GM18520 (cell line): ENCODE results near the gene GJB1.

Source experiments
- ATAC-seq: cut with Tn5 transposase; IDR thresholded peaks from one replicate; pipeline ENCODE4 v1.9.1; 2021; ENCODE audit not compliant: unreplicated experiment

Gene GJB1

DNA sequence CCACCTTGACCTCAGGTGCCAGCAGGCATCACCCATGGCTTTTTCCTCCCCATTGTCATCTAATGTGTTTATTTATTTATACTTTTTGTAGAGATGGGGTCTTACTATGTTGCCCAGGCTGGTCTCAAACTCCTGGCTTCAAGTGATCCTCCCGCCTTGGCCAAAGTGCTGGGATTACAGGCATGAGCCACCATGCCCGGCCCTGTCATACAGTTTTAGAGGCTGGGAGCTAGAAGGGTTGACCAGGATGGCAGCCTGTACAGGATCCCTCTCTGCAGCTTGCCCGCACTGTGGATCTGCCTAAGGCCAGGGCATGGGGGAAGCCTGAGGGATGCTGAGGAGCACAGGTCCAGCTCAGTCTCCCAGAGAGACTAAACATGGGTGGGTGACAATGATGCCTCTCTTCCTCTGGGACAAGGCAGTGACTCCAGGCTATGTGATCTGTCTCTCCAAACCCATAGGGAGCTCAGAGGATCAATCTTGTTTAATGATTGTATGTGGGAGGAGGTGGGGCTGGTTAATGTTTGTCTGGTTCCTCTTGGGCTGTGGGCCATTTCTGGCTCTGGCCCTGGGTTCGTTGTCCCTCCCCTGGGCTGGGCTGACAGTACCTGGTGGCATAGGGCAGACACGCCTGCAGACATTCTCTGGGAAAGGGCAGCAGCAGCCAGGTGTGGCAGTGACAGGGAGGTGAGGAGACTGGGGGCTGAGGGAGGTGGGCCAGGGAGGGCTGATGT is 8.3 kb upstream of the GJB1 start:
- no peak for ATAC-seq

- ATAC-seq = no peak
Measured at GRCh38 chrX:71215338-71215912, 7.6 kb upstream of the GJB1 start.

GRCh38 chrX:71216485-71216884 is 6.5 kb upstream of the GJB1 start:
- ATAC-seq = no peak

- no peak for ATAC-seq
Measured at GRCh38 chrX:71217298-71217697, 5.7 kb upstream of the GJB1 start.

- no peak for ATAC-seq
Measured at GRCh38 chrX:71221145-71221544, 1.9 kb upstream of the GJB1 start.

DNA sequence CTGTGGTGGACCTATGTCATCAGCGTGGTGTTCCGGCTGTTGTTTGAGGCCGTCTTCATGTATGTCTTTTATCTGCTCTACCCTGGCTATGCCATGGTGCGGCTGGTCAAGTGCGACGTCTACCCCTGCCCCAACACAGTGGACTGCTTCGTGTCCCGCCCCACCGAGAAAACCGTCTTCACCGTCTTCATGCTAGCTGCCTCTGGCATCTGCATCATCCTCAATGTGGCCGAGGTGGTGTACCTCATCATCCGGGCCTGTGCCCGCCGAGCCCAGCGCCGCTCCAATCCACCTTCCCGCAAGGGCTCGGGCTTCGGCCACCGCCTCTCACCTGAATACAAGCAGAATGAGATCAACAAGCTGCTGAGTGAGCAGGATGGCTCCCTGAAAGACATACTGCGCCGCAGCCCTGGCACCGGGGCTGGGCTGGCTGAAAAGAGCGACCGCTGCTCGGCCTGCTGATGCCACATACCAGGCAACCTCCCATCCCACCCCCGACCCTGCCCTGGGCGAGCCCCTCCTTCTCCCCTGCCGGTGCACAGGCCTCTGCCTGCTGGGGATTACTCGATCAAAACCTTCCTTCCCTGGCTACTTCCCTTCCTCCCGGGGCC is 1.2 kb downstream of the GJB1 start:
- ATAC-seq = no peak

DNA sequence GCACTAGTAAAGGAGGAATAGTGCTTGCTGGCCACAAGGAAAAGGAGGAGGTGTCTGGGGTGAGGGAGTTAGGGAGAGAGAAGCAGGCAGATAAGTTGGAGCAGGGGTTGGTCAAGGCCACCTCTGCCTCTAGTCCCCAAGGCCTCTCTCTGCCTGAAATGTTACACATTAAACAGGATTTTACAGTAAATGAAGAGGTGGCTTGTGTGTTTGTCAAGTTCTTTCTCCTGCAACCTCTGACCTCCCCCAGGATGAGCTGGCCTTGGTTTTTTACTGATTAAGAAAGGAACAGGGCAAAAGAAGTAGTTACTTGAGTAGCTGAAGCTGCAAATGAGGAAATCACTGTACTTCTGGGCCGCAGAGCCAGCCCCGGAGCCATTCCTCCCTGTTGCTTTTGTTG is 2.0 kb downstream of the GJB1 start:
- no peak for ATAC-seq

DNA sequence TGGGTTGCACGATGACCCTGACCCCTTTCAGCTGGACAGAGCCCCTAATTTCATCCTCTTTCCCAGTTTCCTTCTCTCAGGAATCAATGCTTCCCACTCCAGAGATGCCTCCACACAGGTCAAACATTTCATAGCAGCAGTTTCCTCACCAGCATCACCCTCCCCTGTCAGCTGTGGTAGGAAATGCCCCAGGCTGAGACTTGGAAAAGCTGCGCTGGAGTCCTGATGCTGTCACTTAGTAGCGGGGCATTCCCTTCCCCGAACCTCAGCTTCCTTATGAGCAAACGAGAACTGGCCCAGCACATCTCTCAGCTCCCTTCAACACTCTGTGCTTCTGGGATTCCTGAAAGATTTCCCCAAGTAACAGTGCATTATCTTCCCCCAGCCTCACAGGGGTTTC is 2.7 kb downstream of the GJB1 start:
- ATAC-seq = no peak

GRCh38 chrX:71227370-71228062 is 4.5 kb downstream of the GJB1 start:
- ATAC-seq = no peak

DNA sequence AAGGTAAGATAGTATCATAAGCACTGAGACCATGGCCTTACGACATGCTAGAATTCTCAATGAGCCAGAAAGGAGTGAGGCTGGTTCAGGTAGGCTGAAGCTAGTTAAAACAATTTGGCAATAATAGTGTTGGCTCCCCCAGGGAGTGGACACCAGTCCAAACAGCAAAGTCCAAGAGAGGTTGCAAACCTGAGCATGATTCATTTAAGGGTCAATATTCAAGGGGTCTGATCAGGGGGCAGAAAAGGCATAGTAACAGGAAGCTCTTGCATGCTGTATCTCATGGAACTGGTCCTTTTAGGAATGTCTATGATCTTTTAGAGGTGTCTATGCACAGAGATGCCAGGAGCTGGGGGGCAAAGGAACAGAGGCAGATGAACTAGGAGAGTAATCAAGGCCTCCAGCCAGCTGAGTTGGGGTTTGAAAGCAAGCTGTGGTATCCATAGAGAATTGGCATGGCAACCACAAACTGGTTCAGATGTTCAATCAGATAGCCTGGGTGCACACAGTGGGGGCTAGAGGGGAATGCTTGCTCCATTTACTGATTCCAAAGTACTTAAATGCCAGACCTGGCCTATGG is 5.1 kb downstream of the GJB1 start:
- ATAC-seq = no peak

- ATAC-seq = no peak
Measured at GRCh38 chrX:71235482-71235881, 12.5 kb downstream of the GJB1 start.

- no peak for ATAC-seq
Measured at GRCh38 chrX:71236836-71237235, 13.8 kb downstream of the GJB1 start.

DNA sequence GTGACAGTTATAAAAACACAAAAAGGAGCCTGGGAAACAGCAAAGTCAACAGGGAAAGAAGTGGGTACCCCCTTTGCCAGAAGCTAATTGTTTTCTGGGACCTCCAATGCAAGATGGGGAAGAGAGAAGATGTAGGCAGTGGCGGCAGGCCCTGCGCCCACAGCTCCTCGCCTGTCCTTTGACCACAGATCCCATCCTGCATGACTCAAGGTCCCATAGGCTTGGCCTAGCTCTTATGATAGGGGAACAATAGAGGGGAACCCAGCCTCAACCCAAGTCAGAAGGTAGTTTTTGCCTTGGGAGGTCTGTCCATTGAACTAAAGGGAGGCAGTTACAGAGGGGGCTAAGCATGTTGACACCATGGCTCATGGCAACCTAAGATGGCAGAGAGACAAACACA is 16.8 kb downstream of the GJB1 start:
- ATAC-seq = no peak

GRCh38 chrX:71241301-71241700 is 18.3 kb downstream of the GJB1 start:
- ATAC-seq = no peak

GRCh38 chrX:71244359-71245128 is 21.5 kb downstream of the GJB1 start:
- ATAC-seq = no peak

- ATAC-seq = no peak
Measured at GRCh38 chrX:71245159-71245558, 22.1 kb downstream of the GJB1 start.

DNA sequence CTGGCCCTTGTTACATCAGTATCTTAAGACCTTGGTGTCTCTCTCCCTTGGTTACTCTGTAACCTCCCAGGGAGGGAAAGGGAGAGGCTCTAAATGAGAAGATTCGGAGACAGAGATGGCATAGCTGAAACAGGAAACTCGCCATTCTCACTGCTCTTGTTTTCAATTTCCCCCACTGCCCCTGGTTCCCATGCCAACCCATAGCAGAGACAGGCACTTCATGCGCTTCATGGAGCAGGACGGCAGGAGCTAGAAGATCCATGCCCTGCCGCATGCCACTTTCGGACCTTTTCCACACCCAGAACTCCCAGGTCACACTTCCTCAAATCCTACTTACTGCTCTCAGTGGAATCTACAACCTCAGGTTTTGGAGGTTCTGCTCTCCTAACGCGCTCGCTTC is 27.8 kb downstream of the GJB1 start:
- ATAC-seq = no peak

- ATAC-seq = no peak
Measured at GRCh38 chrX:71251466-71251973, 28.5 kb downstream of the GJB1 start.

GRCh38 chrX:71252221-71252620 is 29.2 kb downstream of the GJB1 start:
- no peak for ATAC-seq

DNA sequence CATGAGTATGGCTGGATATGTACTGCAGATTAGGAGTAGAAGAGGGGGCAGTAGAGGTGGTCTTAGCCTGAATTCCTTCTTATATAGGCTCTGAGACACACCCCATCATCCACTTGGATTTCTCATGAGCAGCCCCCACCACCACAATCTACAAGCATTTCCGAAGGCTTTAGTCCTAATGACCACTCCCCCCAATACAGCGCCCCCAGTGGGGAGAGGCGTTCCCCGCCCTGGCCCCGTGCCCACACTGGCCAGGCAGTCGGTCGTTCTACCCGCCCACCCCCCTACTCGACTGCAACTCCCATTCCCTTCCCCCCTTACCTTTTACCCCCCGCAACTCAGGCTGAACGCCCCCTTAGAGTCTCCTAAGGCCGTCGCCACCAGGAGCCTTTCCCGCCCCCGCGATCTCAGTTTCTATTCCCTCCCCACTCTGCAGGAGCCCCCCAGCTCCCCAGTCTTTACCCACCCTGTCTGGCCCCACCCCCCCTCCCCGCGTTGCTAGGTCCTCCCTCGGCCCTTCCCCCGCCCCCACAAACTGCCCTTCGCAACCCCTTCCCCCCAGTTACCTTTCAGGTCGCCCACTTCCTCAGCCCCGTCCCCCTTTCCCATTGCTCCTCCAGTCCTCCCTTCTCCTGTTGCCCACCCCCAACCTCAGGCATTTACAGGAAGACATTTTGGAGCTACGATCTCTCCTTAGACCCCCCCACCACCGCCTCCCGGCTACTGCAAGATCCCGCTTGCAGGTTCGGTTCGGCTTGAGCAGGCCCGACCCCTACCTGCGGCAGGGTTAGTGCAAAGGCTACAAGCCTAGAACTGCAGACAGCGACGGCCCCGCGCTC is 30.4 kb downstream of the GJB1 start:
- no peak for ATAC-seq
